ENCODE measurements around the gene ADAMTS15. TPM values are rescaled to one million over a fixed set of nuclear protein-coding genes. Genes with fewer than 3 reads are reported as not detected.

ADAMTS15 gene
- total RNA-seq, 1 donor from 2014 or later, result 22.0 TPM

DNA sequence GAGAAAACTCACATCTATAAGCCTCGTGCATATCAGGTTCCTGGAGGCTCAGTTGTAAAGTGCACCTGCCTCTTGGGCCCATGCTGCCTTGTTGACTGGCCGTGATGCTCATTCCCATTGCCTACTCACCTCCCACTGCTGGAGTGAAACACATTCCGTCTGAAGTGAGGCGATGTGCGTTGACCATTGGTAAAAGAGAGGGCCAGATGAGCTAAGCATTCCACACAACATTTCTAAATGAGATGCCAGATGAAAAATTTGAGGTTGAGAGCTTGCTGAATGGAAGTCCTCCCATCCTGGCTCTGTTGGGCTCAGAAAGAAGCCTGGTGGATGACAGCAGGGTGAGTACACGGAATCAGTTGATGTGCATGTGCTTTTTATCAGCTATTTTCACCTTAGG is 8.6 kb upstream of the ADAMTS15 start:
- H3K9me3 Mint-ChIP-seq, result no peaks in the 10 kb centered on the region
- TF ChIP-seq, protein P1, sequence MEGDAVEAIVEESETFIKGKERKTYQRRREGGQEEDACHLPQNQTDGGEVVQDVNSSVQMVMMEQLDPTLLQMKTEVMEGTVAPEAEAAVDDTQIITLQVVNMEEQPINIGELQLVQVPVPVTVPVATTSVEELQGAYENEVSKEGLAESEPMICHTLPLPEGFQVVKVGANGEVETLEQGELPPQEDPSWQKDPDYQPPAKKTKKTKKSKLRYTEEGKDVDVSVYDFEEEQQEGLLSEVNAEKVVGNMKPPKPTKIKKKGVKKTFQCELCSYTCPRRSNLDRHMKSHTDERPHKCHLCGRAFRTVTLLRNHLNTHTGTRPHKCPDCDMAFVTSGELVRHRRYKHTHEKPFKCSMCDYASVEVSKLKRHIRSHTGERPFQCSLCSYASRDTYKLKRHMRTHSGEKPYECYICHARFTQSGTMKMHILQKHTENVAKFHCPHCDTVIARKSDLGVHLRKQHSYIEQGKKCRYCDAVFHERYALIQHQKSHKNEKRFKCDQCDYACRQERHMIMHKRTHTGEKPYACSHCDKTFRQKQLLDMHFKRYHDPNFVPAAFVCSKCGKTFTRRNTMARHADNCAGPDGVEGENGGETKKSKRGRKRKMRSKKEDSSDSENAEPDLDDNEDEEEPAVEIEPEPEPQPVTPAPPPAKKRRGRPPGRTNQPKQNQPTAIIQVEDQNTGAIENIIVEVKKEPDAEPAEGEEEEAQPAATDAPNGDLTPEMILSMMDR (conservative IDR thresholded peaks at IDR 0.05), result no peak

DNA sequence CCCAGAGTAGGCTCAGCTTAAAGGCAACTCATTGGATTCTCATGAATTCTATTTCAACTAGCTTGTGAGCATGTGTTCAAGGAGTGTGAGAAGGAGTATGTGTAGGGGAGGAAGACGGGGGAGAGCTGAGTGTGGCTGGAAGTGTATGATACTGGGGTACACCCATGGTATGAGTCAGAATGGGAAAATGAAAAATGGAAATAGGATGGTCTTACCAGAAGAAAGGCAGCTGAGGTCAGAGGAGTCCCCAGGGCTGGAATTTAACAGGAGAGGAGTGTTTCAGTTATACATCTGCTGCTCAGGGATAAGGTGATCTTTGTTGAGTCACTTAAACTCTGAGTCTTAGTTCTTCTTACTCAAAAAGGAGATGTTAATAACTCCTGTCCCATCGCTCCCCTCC is 6.7 kb upstream of the ADAMTS15 start:
- no peaks in the 10 kb centered on the region for H3K4me1 Mint-ChIP-seq (ENCODE audit: unreplicated experiment)
- TF ChIP-seq, protein P1 (conservative IDR thresholded peaks at IDR 0.05), result no peak
- peaks cover 25% of the 10 kb centered on the region for H3K27me3 Mint-ChIP-seq
- no peaks in the 10 kb centered on the region for H3K9me3 Mint-ChIP-seq
- H3K36me3 Mint-ChIP-seq, result no peaks in the 10 kb centered on the region
- no peak overlapping the region for H3K4me3 Mint-ChIP-seq
- no peak overlapping the region for H3K27ac Mint-ChIP-seq
- DNase-seq (ENCODE audit: extremely low spot score, unreplicated experiment), result no peak

More for the DNA sequence above, 8.6 kb upstream of the ADAMTS15 start:
- Mint-ChIP-seq H3K27me3 (peaks cover 14% of the 10 kb centered on the region), H3K27ac (no peak overlapping the region), H3K4me3 (no peak overlapping the region), H3K36me3 (no peaks in the 10 kb centered on the region), H3K4me1 (ENCODE audit: unreplicated experiment) (no peaks in the 10 kb centered on the region)
- DNase-seq (ENCODE audit: extremely low spot score, unreplicated experiment), result no peak

DNA sequence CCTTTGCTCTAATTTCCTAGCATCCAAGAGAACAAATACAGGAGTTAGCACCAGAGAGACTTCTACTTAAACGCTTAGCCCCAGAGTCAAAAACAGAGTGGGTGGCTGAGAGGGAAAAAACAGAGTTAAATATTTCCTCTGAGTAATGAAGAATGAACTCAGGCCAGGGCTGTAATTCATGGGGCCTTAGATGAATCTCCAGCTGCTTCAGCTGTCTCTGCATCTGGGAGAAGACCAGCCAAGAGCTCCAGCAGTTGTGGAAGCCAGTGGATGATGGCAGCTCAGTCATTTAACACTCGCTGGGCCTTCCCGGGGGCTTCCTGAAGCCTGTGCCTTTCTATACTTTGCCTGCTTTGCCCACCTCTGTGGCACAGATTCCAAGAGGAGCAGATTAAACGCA is 5.7 kb upstream of the ADAMTS15 start:
- no peak overlapping the region for H3K27ac Mint-ChIP-seq
- H3K36me3 Mint-ChIP-seq, result no peaks in the 10 kb centered on the region
- DNase-seq (ENCODE audit: extremely low spot score, unreplicated experiment), result no peak
- no peaks in the 10 kb centered on the region for H3K4me1 Mint-ChIP-seq (ENCODE audit: unreplicated experiment)
- TF ChIP-seq, protein P1 (conservative IDR thresholded peaks at IDR 0.05), result no peak
- no peaks in the 10 kb centered on the region for H3K9me3 Mint-ChIP-seq
- peaks cover 22% of the 10 kb centered on the region for H3K27me3 Mint-ChIP-seq
- no peak overlapping the region for H3K4me3 Mint-ChIP-seq

DNA sequence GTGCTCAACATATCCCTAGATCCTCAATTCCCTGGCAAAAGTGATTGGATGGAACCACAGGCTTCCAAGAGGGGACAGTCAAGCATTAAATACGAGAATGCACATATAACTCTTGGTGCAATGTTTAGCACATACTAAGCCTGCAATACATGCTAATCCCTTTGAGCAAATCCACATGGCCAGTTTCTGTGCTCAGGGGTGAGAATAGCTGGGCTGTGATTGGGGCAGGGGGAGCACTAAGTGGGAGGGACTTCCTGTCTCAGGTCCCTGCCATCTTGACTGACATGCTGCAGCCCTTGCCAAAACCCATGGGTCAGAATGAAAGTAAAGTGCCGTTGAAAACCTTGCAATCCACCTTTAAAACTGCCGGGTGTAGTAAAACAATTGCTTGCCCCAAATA is 2.7 kb upstream of the ADAMTS15 start:
- no peak for DNase-seq (ENCODE audit: extremely low spot score, unreplicated experiment)
- Mint-ChIP-seq H3K4me1 (ENCODE audit: unreplicated experiment) (no peaks in the 10 kb centered on the region), H3K4me3 (no peak overlapping the region), H3K9me3 (no peaks in the 10 kb centered on the region), H3K27me3 (peaks cover 37% of the 10 kb centered on the region), H3K27ac (no peak overlapping the region), H3K36me3 (peaks cover 3% of the 10 kb centered on the region)
- TF ChIP-seq, protein P1 (conservative IDR thresholded peaks at IDR 0.05), result no peak

DNA sequence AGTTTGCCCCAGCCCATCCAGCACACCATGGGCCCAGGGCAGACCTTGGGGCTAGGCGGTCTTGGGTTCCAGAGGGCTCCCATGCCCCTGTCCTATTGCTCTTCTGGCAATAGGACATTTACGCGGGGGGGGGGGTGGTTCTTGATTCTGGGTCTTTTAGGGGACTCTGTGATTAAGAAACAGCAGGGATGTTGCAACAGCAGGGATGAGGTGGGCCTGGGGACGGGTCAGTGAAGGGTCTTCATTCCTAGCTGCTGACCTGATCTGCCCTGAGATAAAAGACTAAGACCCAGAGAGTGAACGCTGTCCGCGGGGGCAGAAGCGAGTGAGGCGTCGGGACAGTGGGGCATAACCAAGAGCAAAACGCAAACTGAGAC is 418 bp upstream of the ADAMTS15 start:
- TF ChIP-seq, protein P1 (conservative IDR thresholded peaks at IDR 0.05), result no peak
- Mint-ChIP-seq H3K4me1 (ENCODE audit: unreplicated experiment) (peaks cover 7% of the 10 kb centered on the region), H3K36me3 (peaks cover 8% of the 10 kb centered on the region), H3K27ac (no peak overlapping the region), H3K9me3 (no peaks in the 10 kb centered on the region), H3K4me3 (peak overlapping the region; percentile 97), H3K27me3 (peaks cover 53% of the 10 kb centered on the region)
- no peak for DNase-seq (ENCODE audit: extremely low spot score, unreplicated experiment)

Data from type B pancreatic cell (in vitro differentiated cells).